Activated CD4-positive, alpha-beta T cell treated with anti-CD3 and anti-CD28 coated beads for 4 hours (primary cell): ENCODE results near the gene OR10W1.

Experiments
- DNase-seq, 2 donors: peaks; one replicate each; pipeline ENCODE4 v3.0.0-alpha.2; 2020

Gene OR10W1, protein sequence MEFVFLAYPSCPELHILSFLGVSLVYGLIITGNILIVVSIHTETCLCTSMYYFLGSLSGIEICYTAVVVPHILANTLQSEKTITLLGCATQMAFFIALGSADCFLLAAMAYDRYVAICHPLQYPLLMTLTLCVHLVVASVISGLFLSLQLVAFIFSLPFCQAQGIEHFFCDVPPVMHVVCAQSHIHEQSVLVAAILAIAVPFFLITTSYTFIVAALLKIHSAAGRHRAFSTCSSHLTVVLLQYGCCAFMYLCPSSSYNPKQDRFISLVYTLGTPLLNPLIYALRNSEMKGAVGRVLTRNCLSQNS

DNA sequence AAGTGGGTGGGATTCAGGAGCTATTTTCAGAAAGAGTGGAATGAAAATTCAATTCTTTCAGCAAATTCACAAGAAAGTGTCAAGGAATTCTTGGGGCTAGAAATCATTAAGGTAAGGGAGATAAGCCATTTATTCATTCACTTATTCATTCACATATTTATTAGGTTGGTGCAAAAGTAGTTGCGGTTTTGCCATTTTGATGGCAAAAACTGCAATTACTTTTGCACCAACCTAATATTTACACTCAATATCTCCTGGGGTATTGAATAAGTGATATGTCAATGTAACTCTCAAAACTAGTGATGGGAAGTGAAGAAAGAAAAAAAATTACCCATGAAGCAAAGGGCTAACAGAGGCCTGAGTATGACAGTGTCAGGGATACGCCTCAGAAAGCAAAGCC lies at the start of gene OR10W1:
OR10W1 (minus strand) TSS at position 119 of the 400 bp plus-strand sequence. CDS start 402 bp downstream, outside the sequence.
- DNase-seq, result no peak

DNA sequence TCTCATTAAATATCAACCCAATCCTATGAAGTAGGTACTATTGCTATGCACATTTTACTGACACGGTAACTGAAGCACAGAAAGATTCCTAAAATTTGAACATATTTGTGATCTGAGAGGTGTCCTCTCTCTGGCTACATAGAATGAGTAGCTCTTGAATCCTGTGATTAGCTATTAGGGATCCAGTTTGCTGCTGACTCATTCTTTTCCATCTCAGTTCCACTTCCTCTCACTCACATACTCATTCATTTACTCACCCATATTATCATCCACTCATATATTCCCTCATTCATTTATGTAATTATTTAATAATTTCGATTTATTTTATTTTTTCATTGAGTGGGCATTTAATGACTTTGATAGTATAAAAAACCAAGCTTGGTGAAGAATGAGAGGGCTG lies 48.1 kb upstream of the OR10W1 start:
- DNase-seq, result no peak

DNA sequence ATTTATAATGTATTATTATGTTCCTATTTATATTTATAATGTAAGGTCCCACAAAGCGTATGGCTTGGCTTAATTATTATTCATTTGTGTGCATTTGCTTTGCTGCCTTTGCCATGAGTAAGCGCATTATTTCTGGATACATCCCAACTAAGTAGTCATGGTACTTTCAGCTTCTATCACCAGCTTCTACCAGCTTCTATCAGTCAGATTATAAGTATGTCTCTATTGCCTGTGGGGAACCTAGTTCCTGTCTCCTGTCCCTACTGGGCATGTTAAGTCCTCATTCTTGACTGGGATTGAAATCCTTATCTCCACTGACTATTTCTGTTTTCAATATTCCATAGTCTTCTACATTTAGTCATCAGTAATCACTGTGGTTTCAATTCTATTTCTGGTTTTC lies 33.5 kb upstream of the OR10W1 start:
- no peak for DNase-seq

DNA sequence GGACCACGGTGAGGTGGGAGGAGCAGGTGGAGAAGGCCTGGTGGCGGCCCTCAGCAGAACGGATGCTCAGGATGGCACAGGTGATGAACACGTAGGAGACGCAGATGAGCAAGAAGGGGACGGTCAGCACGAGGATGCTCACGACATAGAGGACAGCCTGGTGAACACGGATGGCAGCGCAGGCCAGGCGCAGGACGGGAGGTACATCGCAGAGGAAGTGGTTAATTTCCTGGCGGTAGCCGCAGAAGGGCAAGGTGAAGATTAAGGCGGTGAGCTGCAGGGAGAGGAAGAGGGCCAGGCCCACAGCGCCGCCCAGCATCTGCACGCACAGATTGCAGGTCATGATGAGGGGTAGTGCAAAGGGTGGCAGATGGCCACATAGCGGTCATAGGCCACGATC lies 24.0 kb upstream of the OR10W1 start:
- no peak for DNase-seq

DNA sequence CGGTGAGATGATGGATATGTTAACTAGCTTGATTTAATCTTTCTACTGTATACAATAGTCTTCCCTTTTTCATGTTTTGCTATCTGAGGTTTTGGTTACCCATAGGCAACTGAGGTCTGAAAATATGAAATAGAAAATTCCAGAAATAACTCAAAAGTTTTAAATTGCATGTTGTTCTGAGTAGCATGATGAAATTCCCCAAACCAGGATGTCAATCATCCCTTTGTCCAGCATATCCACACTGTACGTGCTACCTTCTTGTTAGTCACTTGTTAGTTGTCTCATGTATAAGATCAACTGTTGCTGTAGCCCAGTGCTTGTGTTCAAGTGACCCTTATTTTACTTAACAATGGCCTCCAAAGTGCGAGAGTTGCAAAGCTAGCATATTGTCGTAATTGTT lies 21.2 kb upstream of the OR10W1 start:
- DNase-seq, result no peak

DNA sequence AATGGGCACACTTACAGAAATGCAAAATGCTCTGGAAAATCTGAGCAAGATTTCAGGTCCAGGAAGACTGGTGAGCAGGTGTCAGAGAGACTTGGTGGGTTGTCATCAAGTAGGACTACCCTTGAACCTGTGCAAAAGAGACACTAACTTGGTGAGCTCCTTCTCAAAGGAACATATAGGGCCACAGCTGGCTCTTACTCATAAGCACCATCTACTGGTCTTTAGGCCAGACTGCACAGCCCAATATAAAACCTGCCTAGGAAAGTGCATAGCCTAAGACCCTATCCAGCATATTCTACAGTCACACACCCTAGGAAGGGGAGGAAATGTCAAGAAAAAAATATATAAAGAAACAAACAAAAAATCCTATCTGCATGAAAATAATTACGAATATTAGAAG lies 18.2 kb upstream of the OR10W1 start:
- DNase-seq, result no peak

DNA sequence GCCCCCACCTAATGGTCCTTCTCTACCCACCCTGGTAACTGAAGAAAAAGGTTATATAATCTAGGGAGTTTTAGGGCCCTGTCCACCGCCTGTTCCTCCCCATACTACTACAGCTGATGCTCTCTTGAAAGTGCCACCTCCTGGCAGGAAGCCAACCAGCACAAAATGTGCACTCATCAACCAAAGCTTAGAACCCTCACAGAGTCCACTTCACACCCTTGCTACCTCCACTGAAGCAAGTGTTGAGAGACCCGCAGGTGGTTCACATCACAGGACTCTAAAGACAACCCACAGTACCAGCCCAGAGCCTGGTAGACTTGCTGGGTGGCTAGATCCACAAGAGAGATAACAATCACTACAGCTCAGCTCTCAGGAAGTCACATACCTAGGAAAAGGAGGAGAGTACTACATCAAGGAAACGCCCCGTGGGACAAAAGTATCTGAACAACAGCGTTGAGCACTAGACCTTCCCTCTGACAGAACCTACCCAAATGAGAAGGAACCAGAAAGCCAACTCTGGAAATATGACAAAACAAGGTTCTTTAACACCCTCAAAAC lies 17.5 kb upstream of the OR10W1 start:
- DNase-seq, result no peak

DNA sequence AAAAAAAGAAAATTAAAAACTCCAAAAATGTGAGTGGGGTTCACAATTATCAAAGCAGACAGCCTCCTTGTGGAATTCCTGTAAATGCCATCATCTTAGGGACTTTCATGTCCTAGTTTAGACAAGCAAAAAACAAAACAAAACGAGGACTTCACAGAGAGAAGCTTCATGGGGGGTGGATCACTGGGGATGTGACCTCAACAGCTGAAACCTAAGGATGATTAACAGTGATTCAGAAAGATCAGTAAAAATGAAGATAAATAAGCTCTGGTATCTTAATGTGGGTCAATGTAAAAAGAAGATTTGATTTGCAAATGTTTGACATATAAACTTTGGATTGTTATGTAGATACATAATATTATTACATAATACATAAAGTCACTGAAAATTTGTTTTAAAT lies 8.1 kb upstream of the OR10W1 start:
- DNase-seq, result no peak

DNA sequence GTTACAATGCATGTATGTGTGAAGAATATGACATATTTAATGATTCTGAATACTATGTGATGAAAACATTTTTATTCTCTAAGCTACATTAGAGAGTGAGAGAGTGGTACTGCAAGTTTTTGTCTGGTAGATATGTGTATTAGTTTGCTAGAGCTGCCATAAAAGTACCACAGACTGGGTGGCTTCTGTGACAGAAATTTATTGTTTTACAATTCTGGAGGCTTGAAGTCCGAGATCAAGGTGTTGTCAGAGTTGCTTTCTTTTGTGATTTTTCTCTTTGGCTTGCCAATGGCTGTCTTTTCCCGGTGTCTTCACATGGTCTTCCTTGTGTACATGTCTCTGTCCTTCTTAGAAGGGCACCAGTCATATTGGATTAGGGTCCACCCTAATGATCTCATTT lies 6.9 kb upstream of the OR10W1 start:
- no peak for DNase-seq

DNA sequence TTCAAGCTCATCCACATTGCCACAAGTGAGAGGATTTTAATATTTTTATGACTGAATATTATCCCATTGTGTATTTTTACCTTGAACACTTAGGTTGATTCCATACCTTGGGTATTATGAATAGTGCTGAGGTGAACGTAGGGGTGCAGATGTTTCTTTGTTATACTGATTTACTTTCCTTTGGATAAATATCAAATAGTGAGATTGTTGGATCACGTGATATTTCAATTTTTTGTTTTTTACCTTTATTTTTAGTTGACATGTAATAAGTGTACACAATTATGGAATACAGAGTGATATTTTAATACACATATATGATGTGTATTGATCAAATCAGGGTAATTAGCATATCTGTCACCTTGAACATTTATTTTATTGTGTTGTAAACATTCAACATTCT lies 8.1 kb downstream of the OR10W1 start:
- DNase-seq, result no peak

DNA sequence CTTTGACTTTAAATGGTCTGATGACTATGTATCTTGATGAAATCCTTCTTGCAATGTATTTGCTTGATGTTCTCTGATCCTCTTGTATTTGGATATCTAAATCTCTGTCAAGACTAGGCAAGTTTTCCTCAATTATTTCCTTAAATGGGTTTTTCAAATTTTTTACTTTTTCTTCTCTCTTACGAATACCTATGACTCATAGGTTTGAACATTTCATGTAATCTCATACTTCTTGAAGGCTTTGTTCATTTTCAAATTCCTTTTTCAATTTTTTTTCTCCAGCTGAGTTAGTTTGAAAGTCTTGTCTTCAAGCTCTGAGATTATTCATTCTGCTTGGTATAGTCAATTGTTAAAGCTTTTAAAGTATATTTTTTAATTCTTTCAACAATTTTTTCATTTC lies 13.1 kb downstream of the OR10W1 start:
- DNase-seq, result no peak

DNA sequence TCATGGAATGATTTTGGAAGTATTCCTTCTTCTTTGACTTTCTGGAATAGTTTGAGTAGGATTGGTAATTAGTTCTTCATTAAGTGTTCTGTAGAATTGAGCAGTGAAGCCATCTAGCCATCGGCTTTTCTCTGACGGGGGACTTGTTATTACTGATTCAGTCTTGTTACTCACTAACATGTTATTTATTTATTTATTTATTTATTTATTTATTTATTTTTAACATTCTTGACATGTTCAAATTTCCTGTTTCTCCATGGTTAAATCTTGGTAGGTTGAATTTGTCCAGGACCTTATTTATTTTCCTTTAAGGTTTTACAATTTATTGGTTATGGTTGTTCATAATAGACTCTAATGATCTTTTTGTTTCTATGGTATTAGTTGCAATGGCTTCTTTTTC lies 24.1 kb downstream of the OR10W1 start:
- no peak for DNase-seq

DNA sequence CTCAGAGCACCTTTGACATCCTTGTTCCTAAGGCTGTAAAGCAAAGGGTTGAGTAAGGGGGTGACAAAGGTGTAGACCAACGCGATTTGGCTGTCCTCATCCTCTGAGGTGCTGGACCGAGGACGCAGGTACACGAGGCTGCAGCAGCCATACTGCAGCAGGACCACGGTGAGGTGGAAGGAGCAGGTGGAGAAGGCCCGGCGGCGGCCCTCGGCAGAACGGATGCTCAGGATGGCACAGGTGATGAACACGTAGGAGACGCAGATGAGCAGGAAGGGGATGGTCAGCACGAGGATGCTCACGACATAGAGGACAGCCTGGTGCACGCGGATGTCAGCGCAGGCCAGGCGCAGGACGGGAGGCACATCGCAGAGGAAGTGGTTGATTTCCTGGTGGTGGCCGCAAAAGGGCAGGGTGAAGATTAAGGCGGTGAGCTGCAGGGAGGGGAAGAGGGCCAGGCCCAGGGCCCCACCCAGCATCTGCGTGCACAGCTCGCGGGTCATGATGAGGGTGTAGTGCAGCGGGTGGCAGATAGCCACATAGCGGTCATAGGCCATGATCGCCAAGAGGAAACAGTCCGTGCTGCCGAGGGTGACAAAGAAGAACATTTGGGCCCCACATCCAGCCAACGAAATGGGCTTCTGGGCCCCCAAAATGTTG lies 40.0 kb downstream of the OR10W1 start:
- DNase-seq, result no peak

DNA sequence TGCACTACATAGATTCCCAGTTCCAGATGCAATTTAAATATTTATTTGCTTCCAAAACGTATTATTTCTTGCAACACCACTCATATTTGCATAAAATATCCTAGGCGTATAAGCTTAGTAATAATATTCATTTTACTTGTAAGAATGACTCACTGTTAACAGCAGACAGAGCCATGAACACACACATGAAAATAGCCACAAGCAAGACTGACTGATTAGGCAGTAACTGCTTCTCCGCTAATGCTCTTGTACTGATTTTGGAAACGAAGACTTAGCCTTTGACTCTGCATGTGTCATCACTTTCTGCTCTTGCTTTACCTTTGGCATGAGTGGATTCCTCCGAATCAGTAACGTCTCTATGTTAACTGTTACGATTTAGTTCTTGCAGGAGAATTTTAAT lies 45.3 kb downstream of the OR10W1 start:
- DNase-seq, result no peak
